ENCODE measurements around the gene DSCAM. TPM values are rescaled to one million over a fixed set of nuclear protein-coding genes. Genes with fewer than 3 reads are reported as not detected.

The DSCAM gene
- total RNA-seq, 1 experiment from 2014 or later = not detected

DNA sequence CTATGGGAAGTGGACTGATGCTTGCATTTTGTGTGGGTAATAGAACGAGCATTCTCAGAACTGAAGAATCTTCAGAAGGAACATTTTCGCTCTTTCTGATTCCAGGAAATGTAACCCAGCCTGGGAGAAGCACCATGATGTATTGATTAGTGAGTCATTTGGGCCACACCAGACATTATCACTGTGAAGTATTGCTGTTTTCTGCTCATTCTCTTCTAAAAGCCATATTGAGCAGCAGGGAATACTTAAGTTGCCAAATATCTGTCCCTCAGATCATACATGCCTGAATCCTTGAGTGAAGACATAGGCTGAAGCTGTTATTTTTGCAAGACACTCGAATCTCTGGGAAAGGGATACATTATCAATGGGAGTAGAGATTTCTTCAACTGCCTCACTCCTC, 766.6 kb downstream of the DSCAM start:
- H3K27me3 ChIP-seq (ENCODE audit: insufficient read depth, low read length) = no peaks in the 10 kb centered on the region
- intact Hi-C loops (cut with micrococcal nuclease) = no loop called here
- no peaks in the 10 kb centered on the region for H3K9me2 ChIP-seq (ENCODE audit: insufficient read depth)
- H3K36me3 ChIP-seq (ENCODE audit: control insufficient read depth in 1 of 2, insufficient read depth in 2 of 2, low read length in 2 of 2) = no peaks in the 10 kb centered on the region
- no peaks in the 10 kb centered on the region for H3K79me2 ChIP-seq (ENCODE audit: insufficient read depth, low read length)
- no peaks in the 10 kb centered on the region for H4K20me1 ChIP-seq (ENCODE audit: insufficient read depth)
- no TSS peak for BruUV-seq (replicated peaks)
- ATAC-seq (no peak), DNase-seq (ENCODE audit: low read depth, low spot score) (no peak)
- ChIA-PET RAD21 (ENCODE audit: low non-redundant PET in 1 of 2, low total read pairs in 2 of 2, uncharacterized antibody in 2 of 2, unreplicated experiment in 2 of 2) (no interaction called here), POLR2A (no interaction called here), CTCF (no interaction called here)
- H3K27ac ChIP-seq (ENCODE audit: low read depth, low read length) = no peak overlapping the region
- H3K4me2 ChIP-seq (ENCODE audit: low read length) = no peak overlapping the region
- H3K9ac ChIP-seq (ENCODE audit: low read length) = no peak overlapping the region
- H2AFZ ChIP-seq (ENCODE audit: low read depth, low read length, poor library complexity, severe bottlenecking) = no peak overlapping the region
- no peaks in the 10 kb centered on the region for H3K4me1 ChIP-seq (ENCODE audit: control insufficient read depth in 1 of 2, insufficient read depth in 2 of 2, low read length in 2 of 2)
- no peak overlapping the region for H3K4me3 ChIP-seq (replicated peaks in 1 of 2; ENCODE audit: low read depth in 1 of 2, low read length in 2 of 2)
- peaks cover 0 to 39% of the 10 kb centered on the region in 2 experiments; a peak in 2 of 4 replicates for H3K9me3 ChIP-seq (ENCODE audit: control insufficient read depth in 1 of 2, insufficient read depth in 1 of 2, low read depth in 1 of 2, low read length in 2 of 2)
- no peak for TF ChIP-seq EGR1 (IDR thresholded peaks at IDR 0.05; ENCODE audit: low read depth)
- TF ChIP-seq ZNF274 (IDR thresholded peaks at IDR 0.05; ENCODE audit: low read depth, low read length) = no peak
- TF ChIP-seq ZFX (IDR thresholded peaks at IDR 0.05) = no peak
- no peak for TF ChIP-seq POLR2AphosphoS5 (IDR thresholded peaks at IDR 0.05; ENCODE audit: low read depth, low read length)
- TF ChIP-seq, protein P1, sequence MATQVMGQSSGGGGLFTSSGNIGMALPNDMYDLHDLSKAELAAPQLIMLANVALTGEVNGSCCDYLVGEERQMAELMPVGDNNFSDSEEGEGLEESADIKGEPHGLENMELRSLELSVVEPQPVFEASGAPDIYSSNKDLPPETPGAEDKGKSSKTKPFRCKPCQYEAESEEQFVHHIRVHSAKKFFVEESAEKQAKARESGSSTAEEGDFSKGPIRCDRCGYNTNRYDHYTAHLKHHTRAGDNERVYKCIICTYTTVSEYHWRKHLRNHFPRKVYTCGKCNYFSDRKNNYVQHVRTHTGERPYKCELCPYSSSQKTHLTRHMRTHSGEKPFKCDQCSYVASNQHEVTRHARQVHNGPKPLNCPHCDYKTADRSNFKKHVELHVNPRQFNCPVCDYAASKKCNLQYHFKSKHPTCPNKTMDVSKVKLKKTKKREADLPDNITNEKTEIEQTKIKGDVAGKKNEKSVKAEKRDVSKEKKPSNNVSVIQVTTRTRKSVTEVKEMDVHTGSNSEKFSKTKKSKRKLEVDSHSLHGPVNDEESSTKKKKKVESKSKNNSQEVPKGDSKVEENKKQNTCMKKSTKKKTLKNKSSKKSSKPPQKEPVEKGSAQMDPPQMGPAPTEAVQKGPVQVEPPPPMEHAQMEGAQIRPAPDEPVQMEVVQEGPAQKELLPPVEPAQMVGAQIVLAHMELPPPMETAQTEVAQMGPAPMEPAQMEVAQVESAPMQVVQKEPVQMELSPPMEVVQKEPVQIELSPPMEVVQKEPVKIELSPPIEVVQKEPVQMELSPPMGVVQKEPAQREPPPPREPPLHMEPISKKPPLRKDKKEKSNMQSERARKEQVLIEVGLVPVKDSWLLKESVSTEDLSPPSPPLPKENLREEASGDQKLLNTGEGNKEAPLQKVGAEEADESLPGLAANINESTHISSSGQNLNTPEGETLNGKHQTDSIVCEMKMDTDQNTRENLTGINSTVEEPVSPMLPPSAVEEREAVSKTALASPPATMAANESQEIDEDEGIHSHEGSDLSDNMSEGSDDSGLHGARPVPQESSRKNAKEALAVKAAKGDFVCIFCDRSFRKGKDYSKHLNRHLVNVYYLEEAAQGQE (IDR thresholded peaks at IDR 0.05; ENCODE audit: low read depth) = no peak
- TF ChIP-seq, protein P2, sequence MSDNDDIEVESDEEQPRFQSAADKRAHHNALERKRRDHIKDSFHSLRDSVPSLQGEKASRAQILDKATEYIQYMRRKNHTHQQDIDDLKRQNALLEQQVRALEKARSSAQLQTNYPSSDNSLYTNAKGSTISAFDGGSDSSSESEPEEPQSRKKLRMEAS (IDR thresholded peaks at IDR 0.05) = no peak
- TF ChIP-seq, protein P3, sequence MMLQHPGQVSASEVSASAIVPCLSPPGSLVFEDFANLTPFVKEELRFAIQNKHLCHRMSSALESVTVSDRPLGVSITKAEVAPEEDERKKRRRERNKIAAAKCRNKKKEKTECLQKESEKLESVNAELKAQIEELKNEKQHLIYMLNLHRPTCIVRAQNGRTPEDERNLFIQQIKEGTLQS (IDR thresholded peaks at IDR 0.05) = no peak
- no peak for TF ChIP-seq JUND (IDR thresholded peaks at IDR 0.05)
- no peak for TF ChIP-seq CEBPB (IDR thresholded peaks at IDR 0.05; ENCODE audit: low read depth)
- no peak for TF ChIP-seq EZH2phosphoT487 (IDR thresholded peaks at IDR 0.05; ENCODE audit: borderline replicate concordance)
- TF ChIP-seq, protein P4, sequence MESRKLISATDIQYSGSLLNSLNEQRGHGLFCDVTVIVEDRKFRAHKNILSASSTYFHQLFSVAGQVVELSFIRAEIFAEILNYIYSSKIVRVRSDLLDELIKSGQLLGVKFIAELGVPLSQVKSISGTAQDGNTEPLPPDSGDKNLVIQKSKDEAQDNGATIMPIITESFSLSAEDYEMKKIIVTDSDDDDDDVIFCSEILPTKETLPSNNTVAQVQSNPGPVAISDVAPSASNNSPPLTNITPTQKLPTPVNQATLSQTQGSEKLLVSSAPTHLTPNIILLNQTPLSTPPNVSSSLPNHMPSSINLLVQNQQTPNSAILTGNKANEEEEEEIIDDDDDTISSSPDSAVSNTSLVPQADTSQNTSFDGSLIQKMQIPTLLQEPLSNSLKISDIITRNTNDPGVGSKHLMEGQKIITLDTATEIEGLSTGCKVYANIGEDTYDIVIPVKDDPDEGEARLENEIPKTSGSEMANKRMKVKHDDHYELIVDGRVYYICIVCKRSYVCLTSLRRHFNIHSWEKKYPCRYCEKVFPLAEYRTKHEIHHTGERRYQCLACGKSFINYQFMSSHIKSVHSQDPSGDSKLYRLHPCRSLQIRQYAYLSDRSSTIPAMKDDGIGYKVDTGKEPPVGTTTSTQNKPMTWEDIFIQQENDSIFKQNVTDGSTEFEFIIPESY (IDR thresholded peaks at IDR 0.05; ENCODE audit: extremely low read depth, insufficient replicate concordance, low read length) = no peak
- no peak for TF ChIP-seq POLR2A (IDR thresholded peaks at IDR 0.05; ENCODE audit: borderline replicate concordance, extremely low read depth, insufficient read depth, insufficient read length)
- no peak for TF ChIP-seq SP1 (IDR thresholded peaks at IDR 0.05; ENCODE audit: low read depth)
- TF ChIP-seq EZH2 (IDR thresholded peaks at IDR 0.05) = no peak

All from HCT116 (cell line).